IPS-11a (cell line): Measurements from ENCODE around the gene AGO3.
A peak's percentile ranks its signal among the peaks of the same experiment; 100 is the strongest.
"Not testable (repeated sequence)": the region's sequence is repeated elsewhere in the genome, so short reads cannot be mapped to it uniquely, and the experiment has no call there.

ENCODE experiments used
- H3K4me3 ChIP-seq: one replicate; pipeline ENCODE4 v1.5.1; 2013; ENCODE audit warnings: low read depth, low read length, control low read depth

Gene AGO3

GRCh38 chr1:35924838-35925237, 6.1 kb upstream of the AGO3 start:
- H3K4me3 ChIP-seq, result no peak overlapping the region

GRCh38 chr1:35925741-35926140, 5.2 kb upstream of the AGO3 start:
- H3K4me3 ChIP-seq, result no peak overlapping the region

GRCh38 chr1:35927472-35927871, 3.4 kb upstream of the AGO3 start:
- no peak overlapping the region for H3K4me3 ChIP-seq

GRCh38 chr1:35929730-35930592, 944 bp upstream of the AGO3 start:
- peak overlapping the region; percentile 99 for H3K4me3 ChIP-seq

- peak overlapping the region; percentile 99 for H3K4me3 ChIP-seq
Observed at GRCh38 chr1:35931446-35932157, 697 bp downstream of the AGO3 start.

- H3K4me3 ChIP-seq, result peak overlapping the region; percentile 99
Observed at GRCh38 chr1:35932158-35932636, 1.3 kb downstream of the AGO3 start.

GRCh38 chr1:35932941-35933340, 2.0 kb downstream of the AGO3 start:
- H3K4me3 ChIP-seq, result no peak overlapping the region

- no peak overlapping the region for H3K4me3 ChIP-seq
Observed at GRCh38 chr1:35935442-35936388, 4.8 kb downstream of the AGO3 start.

GRCh38 chr1:35936838-35937237, 5.9 kb downstream of the AGO3 start:
- H3K4me3 ChIP-seq, result no peak overlapping the region

- no peak overlapping the region for H3K4me3 ChIP-seq
Observed at GRCh38 chr1:35939484-35939883, 8.6 kb downstream of the AGO3 start.

- H3K4me3 ChIP-seq, result no peak overlapping the region
Observed at GRCh38 chr1:35945327-35945726, 14.4 kb downstream of the AGO3 start.

GRCh38 chr1:35947547-35947946, 16.6 kb downstream of the AGO3 start:
- H3K4me3 ChIP-seq, result no peak overlapping the region

- no peak overlapping the region for H3K4me3 ChIP-seq
Observed at GRCh38 chr1:35958558-35958957, 27.7 kb downstream of the AGO3 start.

GRCh38 chr1:35959304-35959703, 28.4 kb downstream of the AGO3 start:
- H3K4me3 ChIP-seq, result no peak overlapping the region

GRCh38 chr1:35962952-35963351, 32.0 kb downstream of the AGO3 start:
- H3K4me3 ChIP-seq, result no peak overlapping the region

GRCh38 chr1:35964277-35964676, 33.4 kb downstream of the AGO3 start:
- not testable (repeated sequence) for H3K4me3 ChIP-seq

- H3K4me3 ChIP-seq, result no peak overlapping the region
Observed at GRCh38 chr1:35968396-35968795, 37.5 kb downstream of the AGO3 start.

- no peak overlapping the region for H3K4me3 ChIP-seq
Observed at GRCh38 chr1:35971601-35972000, 40.7 kb downstream of the AGO3 start.

- not testable (repeated sequence) for H3K4me3 ChIP-seq
Observed at GRCh38 chr1:35972631-35973030, 41.7 kb downstream of the AGO3 start.

- no peak overlapping the region for H3K4me3 ChIP-seq
Observed at GRCh38 chr1:35980090-35980489, 49.2 kb downstream of the AGO3 start.

- H3K4me3 ChIP-seq, result no peak overlapping the region
Observed at GRCh38 chr1:35988237-35988636, 57.3 kb downstream of the AGO3 start.
